AG09309 (cell line): ENCODE measurements around the gene APMAP.
"Not testable (repeated sequence)": the region's sequence is repeated elsewhere in the genome, so short reads cannot be mapped to it uniquely, and the experiment has no call there.

ENCODE experiments used
- DNase-seq: peaks from one replicate; pipeline ENCODE4 v3.0.0-alpha.2; 2010; ENCODE audit warnings: low read depth
- H3K4me3 ChIP-seq: 2 replicates; pipeline ENCODE4 v1.5.1; 2011; ENCODE audit warnings: mild to moderate bottlenecking, low read depth, low read length, moderate library complexity; ENCODE audit not compliant: control insufficient read depth
- TF ChIP-seq, protein P1 (sequence below): IDR thresholded peaks from 2 replicates; pipeline ENCODE4 v1.5.1; 2011; ENCODE audit warnings: mild to moderate bottlenecking, low read depth, low read length, inconsistent platforms; ENCODE audit not compliant: insufficient read depth, control insufficient read depth; ENCODE audit errors: missing control alignments

APMAP gene

DNA sequence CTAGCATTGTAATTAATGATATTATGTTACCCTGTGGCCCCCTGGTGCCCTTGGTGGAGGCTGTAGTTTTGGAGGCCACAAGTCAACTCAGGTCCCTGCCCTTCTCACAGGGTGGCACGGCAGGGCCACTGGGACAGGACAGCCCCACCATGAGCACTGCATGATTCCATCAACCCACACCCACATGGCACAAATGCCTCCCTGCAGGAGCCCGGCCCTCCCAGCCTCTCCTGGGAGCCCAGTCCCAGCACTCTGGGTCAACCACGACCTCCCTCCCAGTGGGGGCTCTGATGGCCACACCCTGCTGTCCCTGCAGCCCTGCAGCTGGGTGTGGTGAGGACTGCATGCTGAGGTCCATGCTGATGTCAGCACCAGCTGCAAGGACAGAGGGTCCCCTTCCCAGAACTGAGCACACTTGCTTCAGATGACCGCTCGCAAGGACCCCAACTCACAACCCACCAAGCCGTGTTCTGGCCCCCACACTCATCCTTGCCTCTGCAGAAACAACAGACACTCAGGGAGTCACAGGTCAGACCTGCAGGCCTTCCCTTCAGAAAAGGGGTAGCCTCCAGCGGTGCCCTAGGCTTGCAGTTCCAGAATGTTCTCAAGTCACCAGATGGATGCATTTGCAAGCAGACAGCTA, 59.2 kb downstream of the APMAP start:
- TF ChIP-seq, protein P1, sequence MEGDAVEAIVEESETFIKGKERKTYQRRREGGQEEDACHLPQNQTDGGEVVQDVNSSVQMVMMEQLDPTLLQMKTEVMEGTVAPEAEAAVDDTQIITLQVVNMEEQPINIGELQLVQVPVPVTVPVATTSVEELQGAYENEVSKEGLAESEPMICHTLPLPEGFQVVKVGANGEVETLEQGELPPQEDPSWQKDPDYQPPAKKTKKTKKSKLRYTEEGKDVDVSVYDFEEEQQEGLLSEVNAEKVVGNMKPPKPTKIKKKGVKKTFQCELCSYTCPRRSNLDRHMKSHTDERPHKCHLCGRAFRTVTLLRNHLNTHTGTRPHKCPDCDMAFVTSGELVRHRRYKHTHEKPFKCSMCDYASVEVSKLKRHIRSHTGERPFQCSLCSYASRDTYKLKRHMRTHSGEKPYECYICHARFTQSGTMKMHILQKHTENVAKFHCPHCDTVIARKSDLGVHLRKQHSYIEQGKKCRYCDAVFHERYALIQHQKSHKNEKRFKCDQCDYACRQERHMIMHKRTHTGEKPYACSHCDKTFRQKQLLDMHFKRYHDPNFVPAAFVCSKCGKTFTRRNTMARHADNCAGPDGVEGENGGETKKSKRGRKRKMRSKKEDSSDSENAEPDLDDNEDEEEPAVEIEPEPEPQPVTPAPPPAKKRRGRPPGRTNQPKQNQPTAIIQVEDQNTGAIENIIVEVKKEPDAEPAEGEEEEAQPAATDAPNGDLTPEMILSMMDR = no peak
- H3K4me3 ChIP-seq = no peak overlapping the region
- no peak for DNase-seq

DNA sequence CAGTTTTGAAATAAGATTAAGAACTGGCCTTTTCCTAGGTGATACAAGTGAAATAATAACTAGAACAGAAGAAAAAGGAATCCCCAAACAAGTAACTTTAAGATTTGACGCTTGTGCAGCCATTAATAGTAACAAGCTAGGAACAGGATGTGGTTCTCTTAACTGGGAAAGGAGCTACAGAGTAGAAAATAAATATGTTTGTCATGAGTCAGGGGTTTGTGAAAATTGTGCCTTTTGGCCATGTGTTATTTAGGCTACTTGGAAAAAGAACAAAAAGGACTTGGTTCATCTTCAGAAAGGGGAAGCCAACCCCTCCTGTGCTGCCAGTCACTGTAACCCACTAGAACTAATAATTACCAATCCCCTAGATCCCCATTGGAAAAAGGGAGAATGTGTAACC, 60.7 kb downstream of the APMAP start:
- H3K4me3 ChIP-seq, DNase-seq: not testable (repeated sequence)

DNA sequence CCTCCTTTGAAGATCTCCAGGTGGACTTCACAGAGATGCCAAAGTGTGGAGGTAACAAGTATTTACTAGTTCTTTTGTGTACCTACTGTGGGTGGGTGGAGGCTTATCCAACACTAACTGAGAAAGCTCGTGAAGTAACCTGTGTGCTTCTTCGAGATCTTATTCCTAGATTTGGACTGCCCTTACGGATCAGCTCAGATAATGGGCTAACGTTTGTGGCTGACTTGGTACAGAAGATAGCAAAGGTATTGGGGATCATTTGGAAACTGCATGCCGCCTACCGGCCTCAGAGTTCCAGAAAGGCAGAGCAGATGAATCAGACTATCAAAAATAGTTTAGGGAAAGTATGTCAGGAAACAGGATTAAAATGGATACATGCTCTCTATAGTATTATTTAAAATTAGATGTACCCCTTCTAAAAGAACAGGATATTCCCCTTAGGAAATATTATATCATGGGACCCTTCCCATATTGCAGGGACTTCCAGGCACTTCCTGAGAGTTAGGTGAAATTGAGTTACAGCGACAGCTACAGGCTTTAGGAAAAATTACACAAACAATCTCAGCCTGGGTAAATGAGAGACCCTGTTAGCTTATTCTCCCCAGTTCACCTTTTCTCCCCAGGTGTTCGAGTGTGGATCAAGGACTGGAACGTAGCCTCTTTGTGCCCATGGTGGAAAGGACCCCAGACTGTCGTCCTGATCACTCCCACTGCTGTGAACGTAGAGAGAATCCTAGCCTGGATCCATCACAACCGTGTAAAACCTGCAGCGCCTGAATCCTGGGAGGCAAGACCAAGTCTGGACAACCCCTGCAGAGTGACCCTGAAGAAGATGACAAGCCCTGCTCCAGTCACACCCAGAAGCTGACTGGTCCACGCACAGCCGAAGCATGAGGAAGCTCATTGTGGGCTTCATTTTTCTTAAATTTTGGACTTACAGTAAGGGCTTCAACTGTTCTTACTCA, 61.5 kb downstream of the APMAP start:
- not testable (repeated sequence) for DNase-seq, H3K4me3 ChIP-seq
- TF ChIP-seq, protein P1 = peak; percentile 41

DNA sequence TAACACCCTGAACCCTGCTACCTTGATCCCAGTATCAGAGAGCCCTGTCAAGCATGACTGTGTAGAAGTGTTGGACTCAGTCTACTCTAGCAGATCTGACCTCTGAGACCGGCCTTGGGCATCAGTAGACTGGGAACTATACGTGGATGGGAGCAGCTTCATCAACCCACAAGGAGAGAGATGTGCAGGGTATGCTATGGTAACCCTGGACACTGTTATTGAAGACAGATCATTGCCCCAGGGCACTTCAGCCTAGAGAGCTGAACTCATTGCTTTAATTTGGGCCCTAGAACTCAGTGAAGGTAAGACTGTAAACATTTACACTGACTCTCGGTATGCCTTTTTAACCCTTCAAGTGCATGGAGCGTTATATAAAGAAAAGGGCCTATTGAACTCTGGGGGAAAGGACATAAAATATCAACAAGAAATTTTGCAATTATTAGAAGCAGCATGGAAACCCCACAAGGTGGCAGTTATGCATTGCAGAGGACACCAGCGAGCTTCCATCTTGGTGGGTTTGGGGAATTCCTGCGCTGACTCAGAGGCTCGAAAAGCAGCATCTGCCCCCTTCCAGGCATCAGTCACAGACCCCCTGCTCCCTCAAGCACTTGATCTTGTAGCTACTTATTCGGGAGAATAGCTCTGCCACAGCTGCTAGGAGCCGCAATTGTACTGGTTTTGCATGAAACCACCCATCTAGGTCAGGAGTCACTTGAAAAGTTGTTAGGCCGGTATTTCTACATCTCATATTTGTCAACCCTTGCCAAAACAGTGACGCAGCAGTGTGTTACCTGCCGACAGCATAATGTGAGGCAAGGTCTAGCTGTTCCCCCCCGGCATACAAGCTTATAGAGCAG, 62.5 kb downstream of the APMAP start:
- H3K4me3 ChIP-seq, DNase-seq: not testable (repeated sequence)

DNA sequence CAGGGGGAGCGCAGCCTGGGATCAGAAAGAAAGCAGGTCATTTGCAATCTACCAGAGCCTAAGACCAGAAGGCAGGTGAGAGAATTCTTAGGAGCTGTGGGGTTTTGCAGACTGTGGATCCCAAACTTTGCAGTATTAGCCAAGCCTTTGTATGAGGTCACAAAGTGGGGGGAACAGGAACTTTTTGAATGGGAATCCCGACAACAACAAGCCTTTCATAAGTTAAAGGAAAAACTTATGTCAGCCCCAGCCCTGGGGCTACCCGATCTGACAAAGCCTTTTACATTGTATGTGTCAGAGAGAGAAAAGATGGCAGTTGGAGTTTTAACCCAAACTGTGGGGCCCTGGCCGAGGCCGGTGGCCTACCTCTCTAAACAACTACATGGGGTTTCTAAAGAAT, 63.3 kb downstream of the APMAP start:
- not testable (repeated sequence) for DNase-seq, H3K4me3 ChIP-seq

DNA sequence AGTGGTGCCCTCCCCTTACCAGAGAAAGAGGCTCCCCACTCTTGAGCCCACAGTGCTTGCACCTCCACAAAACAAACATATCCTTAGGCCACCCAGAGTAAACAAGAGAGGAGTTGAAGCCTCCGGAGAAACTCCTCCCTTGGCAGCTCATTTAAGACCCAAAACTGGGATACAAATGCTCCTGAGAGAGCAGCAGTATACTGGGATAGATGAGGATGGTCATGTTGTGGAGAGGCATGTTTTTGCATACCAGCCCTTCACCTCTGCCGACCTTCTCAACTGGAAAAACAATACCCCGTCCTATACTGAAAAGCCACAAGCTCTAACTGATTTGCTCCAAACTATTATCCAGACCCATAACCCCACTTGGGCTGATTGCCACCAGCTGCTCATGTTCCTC, 71.8 kb downstream of the APMAP start:
- H3K4me3 ChIP-seq, DNase-seq: not testable (repeated sequence)

DNA sequence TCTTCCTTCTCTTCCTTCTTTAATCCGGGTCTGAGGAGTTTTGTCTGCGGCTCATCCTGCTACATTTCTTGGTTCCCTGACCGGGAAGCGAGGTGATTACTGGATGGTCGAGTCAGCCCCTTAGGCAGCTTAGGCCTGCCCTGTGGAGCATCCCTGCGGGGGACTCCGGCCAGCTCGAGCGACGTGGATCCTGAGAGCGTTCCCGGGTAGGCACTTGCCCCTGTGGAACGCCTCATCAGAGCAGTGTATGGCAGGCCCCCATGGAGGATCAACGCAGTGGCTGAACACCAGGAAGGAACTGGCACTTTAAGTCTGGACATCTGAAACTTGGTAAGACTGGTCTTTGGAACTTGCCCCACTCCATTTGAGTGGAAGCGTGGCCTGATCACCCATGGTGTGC, 72.9 kb downstream of the APMAP start:
- not testable (repeated sequence) for H3K4me3 ChIP-seq, DNase-seq

DNA sequence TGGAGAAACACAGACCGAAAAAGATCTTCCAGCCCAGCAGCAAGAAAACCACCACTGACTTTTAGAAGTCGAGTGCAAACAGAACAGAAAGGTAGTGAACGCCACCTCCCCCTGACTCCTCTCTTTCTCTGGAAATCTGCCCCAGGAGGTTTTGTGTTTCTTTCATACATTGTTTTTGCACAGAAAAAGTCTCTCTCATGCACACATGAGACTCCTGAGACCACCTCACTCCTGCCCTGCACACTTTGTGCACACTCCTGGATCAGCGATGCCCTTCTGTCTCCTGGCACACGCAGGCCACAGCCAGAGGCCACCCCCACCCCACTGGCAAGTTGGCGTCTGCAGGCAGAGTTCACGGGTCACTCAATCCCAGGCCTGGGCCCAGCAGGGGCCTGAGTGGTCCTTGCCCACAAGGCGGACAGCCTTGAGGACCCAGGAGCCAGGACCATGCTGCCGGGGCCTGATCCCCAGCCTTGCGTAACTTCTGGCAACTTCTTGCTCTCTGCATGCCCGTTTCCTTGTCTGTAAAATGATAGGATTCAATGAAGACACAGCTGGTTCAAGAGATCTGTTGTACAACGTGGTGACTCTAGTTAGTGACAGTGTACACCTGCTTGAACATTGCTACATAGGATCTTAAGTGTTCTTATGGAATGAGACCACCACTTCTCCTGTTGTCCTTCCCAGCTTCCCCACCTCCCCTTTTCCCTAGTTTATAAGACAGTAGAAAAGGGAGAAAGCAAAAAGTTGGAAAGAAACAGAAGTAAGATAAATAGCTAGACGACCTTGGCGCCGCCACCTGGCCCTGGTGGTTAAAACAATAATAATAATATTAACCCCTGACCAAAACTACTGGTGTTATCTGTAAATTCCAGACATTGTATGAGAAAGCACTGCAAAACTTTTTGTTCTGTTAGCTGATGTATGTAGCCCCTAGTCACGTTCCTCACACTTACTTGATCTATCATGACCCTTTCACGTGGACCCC, 73.7 kb downstream of the APMAP start:
- H3K4me3 ChIP-seq = no peak overlapping the region
- no peak for DNase-seq
- TF ChIP-seq, protein P1 = no peak
